HEK293T (cell line): ENCODE data around the gene ARMCX5.

Source experiments
- ARNT ChIP-seq: fragments of 450-650 bp; IDR thresholded peaks from 2 replicates; pipeline ENCODE4 v1.6.1; 2017; ENCODE audit warnings: mild to moderate bottlenecking
- BHLHE40 ChIP-seq: fragments of 450-650 bp; IDR thresholded peaks from 2 replicates; pipeline ENCODE4 v1.6.1; 2016; ENCODE audit warnings: mild to moderate bottlenecking, moderate library complexity, borderline replicate concordance
- FOXK2 ChIP-seq: fragments of 450-650 bp; IDR thresholded peaks from 2 replicates; pipeline ENCODE4 v1.6.1; 2016; ENCODE audit warnings: mild to moderate bottlenecking
- FOXM1 ChIP-seq: fragments of 450-650 bp; IDR thresholded peaks from 2 replicates; pipeline ENCODE4 v1.6.1; 2017; ENCODE audit warnings: mild to moderate bottlenecking, borderline replicate concordance
- L3MBTL2 ChIP-seq: fragments of 450-650 bp; conservative IDR thresholded peaks from 2 replicates; pipeline ENCODE4 v1.6.1; 2016; ENCODE audit warnings: mild to moderate bottlenecking
- NFRKB ChIP-seq: fragments of 450-650 bp; IDR thresholded peaks from 2 replicates; pipeline ENCODE4 v1.6.1; 2016; ENCODE audit warnings: mild to moderate bottlenecking, moderate library complexity
- PKNOX1 ChIP-seq: fragments of 450-650 bp; IDR thresholded peaks from 2 replicates; pipeline ENCODE4 v1.6.1; 2016
- SP1 ChIP-seq: fragments of 450-650 bp; IDR thresholded peaks from 2 replicates; pipeline ENCODE4 v1.6.1; 2017
- SUZ12 ChIP-seq: fragments of 450-650 bp; IDR thresholded peaks from 2 replicates; pipeline ENCODE4 v1.6.1; 2016; ENCODE audit warnings: mild to moderate bottlenecking
- ZNF384 ChIP-seq: fragments of 450-650 bp; IDR thresholded peaks from 2 replicates; pipeline ENCODE4 v1.6.1; 2016

GRCh38 chrX:102651242-102652011, 52.1 kb downstream of the ARMCX5 start, which contains the start of gene GPRASP1:
- no peak for TF ChIP-seq FOXM1
- TF ChIP-seq SP1, result no peak
- no peak for TF ChIP-seq BHLHE40
- no peak for TF ChIP-seq FOXK2
- no peak for TF ChIP-seq PKNOX1
- no peak for TF ChIP-seq ARNT
- no peak for TF ChIP-seq SUZ12
- no peak for TF ChIP-seq NFRKB
- no peak for TF ChIP-seq ZNF384
- TF ChIP-seq L3MBTL2, result no peak
